GM18873 (cell line): ENCODE measurements around the gene PRKAR1B.

Experiments used
- ATAC-seq: cut with Tn5 transposase; IDR thresholded peaks from one replicate; pipeline ENCODE4 v1.9.1; 2021; ENCODE audit warnings: mild to moderate bottlenecking, moderate library complexity, moderate number of reproducible peaks; ENCODE audit not compliant: unreplicated experiment, low FRiP score

PRKAR1B gene

GRCh38 chr7:504221-505111 lies 222.6 kb downstream of the PRKAR1B start:
- ATAC-seq, result no peak

- no peak for ATAC-seq
Measured at GRCh38 chr7:503575-504111, 223.4 kb downstream of the PRKAR1B start.

GRCh38 chr7:502296-502695 lies 224.8 kb downstream of the PRKAR1B start:
- ATAC-seq, result no peak

GRCh38 chr7:501526-501925 lies 225.6 kb downstream of the PRKAR1B start:
- no peak for ATAC-seq

- no peak for ATAC-seq
Measured at GRCh38 chr7:500521-501420, 226.3 kb downstream of the PRKAR1B start.

DNA sequence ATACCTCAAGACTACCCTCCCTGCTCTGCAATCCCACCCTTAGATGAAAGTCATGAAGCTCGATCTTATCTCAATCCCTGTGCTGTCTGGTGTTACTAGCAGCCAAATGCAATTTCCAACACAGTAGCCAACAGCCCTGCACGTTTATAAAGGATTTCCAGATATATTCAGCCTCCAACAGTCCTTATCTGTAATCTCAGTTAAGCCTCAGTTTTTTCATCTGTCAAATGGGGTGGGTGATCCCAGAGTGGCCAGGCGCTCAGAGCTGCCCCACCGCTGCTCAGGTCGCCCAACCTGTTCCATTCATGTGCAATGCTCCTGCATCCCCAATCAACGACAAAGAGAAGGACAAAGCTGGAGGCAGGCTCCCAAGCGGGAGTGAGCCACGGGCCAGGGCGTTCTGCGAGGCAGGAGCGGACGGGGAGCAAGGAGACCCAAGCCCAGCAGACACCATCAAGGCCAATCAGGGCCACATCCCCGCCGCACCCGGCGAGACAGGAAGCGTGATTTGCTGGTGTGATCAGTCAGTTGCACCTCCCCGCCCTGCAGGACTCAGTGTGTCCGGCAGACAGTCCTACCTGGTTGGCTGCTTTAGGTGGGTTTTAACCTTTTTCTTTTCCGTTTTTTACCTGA lies 227.1 kb downstream of the PRKAR1B start:
- no peak for ATAC-seq
